GM19438 (cell line): ENCODE measurements around the gene ETNPPL.
"Not testable (repeated sequence)": the region's sequence is repeated elsewhere in the genome, so short reads cannot be mapped to it uniquely, and the experiment has no call there.

Experiments used
- ATAC-seq: cut with Tn5 transposase; IDR thresholded peaks from one replicate; pipeline ENCODE4 v1.9.1; 2021; ENCODE audit warnings: low read depth; ENCODE audit not compliant: unreplicated experiment

The ETNPPL gene

GRCh38 chr4:108763226-108763593 lies 357 bp upstream of the ETNPPL start:
- no peak for ATAC-seq

DNA sequence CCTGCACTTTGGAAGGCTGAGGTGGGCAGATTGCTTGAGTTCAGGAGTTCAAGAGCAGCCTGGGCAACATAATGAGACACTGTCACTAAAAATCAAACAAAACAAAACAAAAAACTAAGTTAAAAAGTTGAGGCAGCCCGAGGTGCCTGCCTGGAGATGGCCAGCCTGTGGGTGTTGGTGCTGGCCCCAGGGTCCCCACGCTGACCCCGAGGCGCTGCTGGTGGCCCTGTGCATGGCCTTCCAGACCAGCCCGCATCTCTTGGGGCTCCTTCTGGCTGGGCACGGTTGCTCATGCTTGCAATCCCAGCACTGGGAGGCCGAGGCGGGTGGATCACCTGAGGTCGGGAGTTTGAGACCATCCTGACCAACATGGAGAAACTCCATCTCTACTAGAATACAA lies 4.4 kb downstream of the ETNPPL start:
- ATAC-seq = no peak

- ATAC-seq = no peak
These were observed 8.5 kb downstream of the ETNPPL start for GRCh38 chr4:108754327-108754726.

GRCh38 chr4:108751321-108751720 lies 11.5 kb downstream of the ETNPPL start:
- ATAC-seq = no peak

DNA sequence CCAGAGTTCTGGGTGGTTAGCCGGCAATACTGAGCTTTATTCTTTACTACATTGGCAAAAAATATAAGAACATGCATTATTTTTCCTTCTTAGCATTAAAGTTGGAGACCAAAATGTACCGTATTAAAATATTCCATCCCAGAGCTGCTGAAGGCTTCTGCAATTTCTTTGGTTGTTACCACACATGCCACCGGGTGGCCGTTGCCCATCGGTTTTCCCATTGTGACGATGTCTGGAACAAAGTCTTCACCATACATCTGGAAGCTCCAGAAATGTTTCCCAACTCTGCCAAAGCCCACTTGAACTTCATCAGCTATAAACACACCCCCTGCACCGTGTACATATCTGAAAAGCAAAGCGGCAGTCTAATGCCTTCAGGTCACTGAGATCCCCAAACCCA lies 13.7 kb downstream of the ETNPPL start:
- ATAC-seq = no peak

- no peak for ATAC-seq
These were observed 16.3 kb downstream of the ETNPPL start for GRCh38 chr4:108746511-108746910.

GRCh38 chr4:108744307-108744706 lies 18.5 kb downstream of the ETNPPL start:
- no peak for ATAC-seq

GRCh38 chr4:108742451-108743420 lies 20.1 kb downstream of the ETNPPL start:
- no peak for ATAC-seq

GRCh38 chr4:108738003-108738706 lies 24.7 kb downstream of the ETNPPL start:
- no peak for ATAC-seq

DNA sequence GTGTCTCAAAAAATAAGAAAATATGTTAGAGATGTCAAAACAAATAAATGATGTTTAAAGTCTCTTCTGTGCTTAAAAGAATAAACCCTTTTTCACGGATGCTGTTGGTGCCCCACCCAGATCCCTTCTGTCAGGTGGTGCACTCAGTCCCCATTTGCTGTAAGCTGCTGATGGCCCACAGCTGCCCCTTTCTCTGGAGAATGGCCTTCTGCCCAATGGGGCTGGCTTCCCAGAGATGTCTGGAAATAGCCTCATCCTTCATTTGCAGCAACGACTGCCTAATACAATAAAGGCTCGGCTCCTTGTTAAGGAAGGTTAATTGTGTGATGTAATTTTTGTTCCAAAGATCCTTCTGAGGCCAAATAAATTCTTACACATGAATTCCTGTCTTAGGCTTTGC lies 31.8 kb downstream of the ETNPPL start:
- no peak for ATAC-seq

DNA sequence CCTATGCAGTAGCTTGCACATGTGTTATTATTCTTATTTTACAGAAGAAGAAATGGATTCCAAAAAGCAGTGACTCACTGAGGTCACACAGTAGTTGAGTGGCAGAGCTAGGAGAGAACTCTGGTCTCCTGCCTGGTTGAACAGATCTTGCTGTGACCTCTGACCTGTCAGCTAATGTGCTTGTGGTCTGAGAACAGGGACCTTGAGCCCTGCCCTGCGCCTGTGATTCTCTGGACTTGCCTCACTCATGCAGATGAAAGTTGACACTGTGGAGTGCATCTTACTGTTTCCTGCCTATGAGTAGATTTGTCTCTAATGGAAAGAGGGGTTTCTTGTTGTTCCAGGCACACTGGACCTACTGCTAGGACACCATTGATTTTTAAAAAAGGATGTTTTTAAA lies 32.3 kb downstream of the ETNPPL start:
- ATAC-seq = no peak

GRCh38 chr4:108729731-108730130 lies 33.1 kb downstream of the ETNPPL start:
- no peak for ATAC-seq

DNA sequence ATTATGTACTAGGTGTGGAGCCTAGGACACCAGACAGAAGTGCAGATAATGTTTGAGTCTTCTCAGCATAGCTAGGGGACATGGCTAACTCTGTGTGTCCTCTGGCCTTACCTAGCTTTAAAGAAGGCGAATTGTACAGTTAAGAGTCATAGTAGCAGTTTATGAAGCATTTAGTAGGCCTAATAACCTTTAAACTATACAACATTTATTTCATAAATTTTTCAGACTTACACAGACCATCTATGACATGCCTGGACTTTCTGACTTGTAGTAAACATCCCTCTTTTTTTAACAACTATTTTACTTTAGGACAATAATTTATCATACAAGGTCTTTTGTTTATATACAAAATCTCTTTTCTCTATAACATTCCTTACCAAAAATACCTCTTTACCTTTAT lies 37.4 kb downstream of the ETNPPL start:
- no peak for ATAC-seq

DNA sequence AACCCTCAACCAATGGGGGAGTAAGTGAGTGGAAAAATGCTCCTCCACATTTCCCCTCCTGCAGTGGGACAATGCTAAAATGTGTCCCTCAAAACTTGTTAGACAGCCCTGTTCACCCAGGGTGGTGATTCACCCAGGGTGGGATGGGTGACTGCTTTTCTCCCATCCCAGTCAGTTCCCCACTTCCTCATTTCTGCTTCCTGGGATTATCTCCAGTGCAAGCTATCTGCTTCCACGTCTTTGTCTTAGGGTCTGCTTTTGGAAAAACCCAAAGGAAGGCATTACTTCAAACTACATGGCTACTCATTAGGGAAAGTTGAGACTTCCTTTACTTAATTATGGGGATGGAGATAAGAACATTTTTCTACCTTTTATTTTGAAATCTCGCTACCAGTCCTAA lies 45.5 kb downstream of the ETNPPL start:
- ATAC-seq = no peak

- no peak for ATAC-seq
These were observed 46.5 kb downstream of the ETNPPL start for GRCh38 chr4:108716340-108716739.

DNA sequence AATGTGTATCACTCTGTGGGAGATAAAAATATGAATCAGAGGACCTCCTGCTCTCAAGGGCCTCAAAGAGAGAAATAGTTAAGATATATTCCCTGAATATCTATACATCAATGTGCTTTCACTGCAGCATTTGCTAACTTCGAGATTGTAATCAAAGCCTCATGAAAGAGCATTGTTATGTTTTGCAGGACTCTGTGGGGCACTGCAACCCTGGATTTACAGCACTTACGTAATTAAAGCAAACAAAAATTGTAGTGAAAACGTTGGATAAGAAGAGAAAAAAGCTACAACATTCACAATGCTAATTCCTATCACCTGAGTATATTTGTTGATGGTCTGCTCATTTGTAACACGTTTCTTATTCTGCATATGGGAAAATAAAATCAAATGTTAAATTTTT lies 48.0 kb downstream of the ETNPPL start:
- ATAC-seq = no peak

- not testable (repeated sequence) for ATAC-seq
These were observed 52.3 kb downstream of the ETNPPL start for GRCh38 chr4:108710578-108710977.

DNA sequence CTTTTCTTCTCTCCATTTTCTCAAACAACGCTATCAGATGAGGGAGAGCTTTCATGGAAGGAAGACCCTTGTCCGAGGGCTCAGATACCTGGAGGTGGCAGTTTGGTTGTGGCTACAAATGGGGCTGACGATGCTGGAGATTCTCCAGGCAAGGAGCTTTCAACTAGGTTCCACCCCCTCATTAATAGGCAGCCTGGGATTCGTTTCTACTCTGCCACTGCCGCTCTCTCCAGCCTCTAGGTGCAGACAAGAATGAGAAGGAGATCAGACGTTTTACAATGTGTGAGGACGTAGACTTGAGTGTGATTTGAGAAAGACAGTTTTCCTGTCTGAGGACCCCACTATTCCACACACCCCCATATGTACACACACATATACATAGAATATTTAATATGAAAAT lies 53.1 kb downstream of the ETNPPL start:
- ATAC-seq = no peak

DNA sequence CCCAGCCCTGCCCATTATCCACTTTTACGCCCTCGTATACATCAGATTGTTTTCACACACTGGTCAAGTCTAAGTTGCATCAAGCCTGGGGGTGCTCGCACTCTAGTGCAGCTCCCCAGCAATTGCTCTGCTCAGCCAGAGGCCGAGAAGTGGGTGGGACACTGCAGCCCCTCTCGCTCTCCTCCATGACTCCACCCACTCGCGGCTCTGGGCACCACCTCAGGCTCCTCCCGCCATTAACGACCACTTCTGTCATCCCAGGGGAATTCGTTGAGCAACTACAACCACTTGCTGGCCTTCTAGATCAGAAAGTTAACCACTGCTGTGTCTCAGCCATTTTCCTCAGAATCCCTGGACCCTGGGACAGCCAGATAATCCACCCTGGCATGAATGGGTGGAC lies 53.6 kb downstream of the ETNPPL start:
- no peak for ATAC-seq

GRCh38 chr4:108706289-108706688 lies 56.6 kb downstream of the ETNPPL start:
- ATAC-seq = no peak

DNA sequence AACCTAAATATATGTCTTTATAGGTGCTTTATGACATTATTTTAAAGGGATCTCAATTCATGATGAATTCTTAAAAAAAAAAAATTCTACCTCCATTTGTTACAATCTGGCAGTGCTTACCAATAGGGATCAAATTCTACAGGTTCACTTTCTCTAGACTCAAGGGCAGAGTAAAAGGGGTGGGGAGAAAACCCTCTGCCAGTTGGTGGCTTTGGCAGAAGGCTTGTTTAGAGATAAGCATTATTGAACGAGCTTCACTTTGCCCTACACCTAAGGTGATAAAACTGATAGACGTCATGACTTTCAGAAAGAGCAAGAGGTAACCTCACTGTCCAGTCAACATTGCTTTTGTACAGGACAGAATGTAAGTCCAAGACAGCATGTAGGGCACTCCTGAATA lies 58.9 kb downstream of the ETNPPL start:
- no peak for ATAC-seq

- ATAC-seq = peak; percentile 16
These were observed 59.5 kb downstream of the ETNPPL start for GRCh38 chr4:108703370-108703769.
